ENCODE results near the gene ADRA2C.

Gene ADRA2C

DNA sequence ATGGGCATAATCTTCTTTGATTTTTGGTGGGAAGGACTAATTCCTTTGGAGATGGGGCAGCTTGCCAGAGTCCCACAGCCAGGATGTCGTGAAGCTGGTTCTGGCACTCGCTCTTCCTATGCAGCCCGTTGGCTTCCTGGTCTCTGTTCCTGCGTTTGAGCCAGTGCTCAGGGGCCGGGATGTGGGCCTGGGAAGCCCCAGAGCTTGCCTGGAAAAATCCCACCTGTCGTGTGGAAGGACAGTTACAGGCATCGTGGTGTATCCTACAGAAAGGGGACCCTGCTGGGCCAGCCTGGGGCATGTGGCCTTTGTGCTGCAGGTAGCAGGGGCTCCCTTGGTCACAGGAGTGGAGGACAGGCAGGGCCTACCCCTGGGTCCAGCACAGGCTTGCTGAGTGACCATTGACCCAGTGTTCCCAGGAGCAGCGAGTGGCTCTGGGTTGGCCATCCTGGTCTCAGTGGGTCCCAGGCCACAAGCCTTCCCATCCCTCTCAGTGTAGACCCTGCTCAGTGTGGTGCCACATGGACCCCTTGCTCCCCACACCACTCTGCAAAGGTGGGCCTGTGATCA, 50.2 kb downstream of the ADRA2C start:
- DNase-seq = no peak

DNA sequence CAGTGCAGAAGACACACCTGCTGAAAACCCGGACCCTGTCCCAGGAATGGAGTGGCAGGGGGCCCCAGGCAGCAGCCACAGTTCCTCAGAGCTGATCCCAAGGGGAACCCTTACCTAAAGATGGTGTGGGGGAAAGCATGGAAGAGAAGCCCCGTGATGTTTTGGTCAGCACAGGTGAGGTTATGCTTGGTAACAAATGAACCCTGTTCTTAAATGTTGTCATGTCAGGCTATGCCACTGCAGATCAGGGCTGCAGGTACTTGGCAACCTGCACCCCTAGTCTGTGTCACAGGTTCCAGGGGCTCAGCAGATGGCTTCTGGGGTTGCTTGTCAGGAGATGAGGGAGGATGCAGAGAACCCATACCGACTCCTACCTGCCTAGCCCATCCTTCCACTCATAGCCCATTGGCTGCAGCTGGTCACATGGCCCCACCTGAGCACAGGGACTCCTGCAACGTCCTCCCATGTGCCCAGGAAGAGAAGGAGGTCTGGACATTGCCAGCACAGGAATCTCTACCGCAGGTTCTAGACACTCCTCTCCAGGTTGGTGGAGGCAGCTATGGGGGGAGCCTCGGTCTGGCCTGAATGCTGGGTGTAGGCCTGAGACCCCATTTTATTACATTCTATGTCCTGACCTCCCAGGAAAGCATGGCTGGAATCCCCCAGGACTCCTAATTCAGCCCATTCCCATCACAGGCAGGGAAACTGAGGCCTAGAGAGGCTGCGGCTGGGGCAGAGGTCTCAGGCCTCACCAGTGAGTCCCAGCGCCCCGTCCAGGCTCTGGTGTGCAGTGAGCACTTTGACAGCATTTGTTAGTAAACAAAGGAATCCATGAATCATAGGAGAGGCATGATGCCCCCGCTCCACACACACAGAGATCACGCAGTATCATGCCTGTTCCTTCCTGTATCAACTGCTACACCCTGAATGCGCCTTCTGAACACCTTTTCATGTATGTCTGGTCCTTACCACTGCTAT, 51.1 kb downstream of the ADRA2C start:
- DNase-seq = no peak

All from hippocampal formation (tissue), 2 donors.